GM12864 (cell line): ENCODE measurements around the gene PIGX.

ENCODE experiments used
- DNase-seq: peaks from one replicate; pipeline ENCODE4 v3.0.0-alpha.2; 2011; ENCODE audit warnings: low read depth
- H3K4me3 ChIP-seq: 2 replicates; pipeline ENCODE4 v1.5.1; 2011; ENCODE audit warnings: mild to moderate bottlenecking, low read depth, low read length, control low read depth
- CTCF ChIP-seq: IDR thresholded peaks from 2 replicates; pipeline ENCODE4 v1.5.1; 2011; ENCODE audit warnings: low read depth, mild to moderate bottlenecking, moderate library complexity, low read length, control low read depth, inconsistent platforms; ENCODE audit errors: missing control alignments

Gene PIGX

GRCh38 chr3:196711838-196712513 lies at the start of gene PIGX, which contains the start of gene CEP19:
PIGX (plus strand) TSS chr3:196712377.
CEP19 (minus strand) TSS chr3:196712250; CDS start chr3:196708657, 3,593 bp downstream.
- DNase-seq: peak; percentile 74
- TF ChIP-seq CTCF: no peak
- H3K4me3 ChIP-seq: peak within 1 kb of the TSS; percentile 82

GRCh38 chr3:196662711-196663571 lies 49.2 kb upstream of the PIGX start:
- no peak for DNase-seq
- H3K4me3 ChIP-seq: no peak overlapping the region
- no peak for TF ChIP-seq CTCF

GRCh38 chr3:196666001-196666867 lies 45.9 kb upstream of the PIGX start:
- no peak for TF ChIP-seq CTCF
- H3K4me3 ChIP-seq: no peak overlapping the region
- DNase-seq: no peak

GRCh38 chr3:196667056-196667825 lies 44.9 kb upstream of the PIGX start:
- no peak overlapping the region for H3K4me3 ChIP-seq
- no peak for DNase-seq
- TF ChIP-seq CTCF: no peak

GRCh38 chr3:196670339-196670738 lies 41.8 kb upstream of the PIGX start:
- DNase-seq: peak; percentile 19
- no peak for TF ChIP-seq CTCF
- no peak overlapping the region for H3K4me3 ChIP-seq

GRCh38 chr3:196673632-196674031 lies 38.5 kb upstream of the PIGX start:
- no peak for TF ChIP-seq CTCF
- DNase-seq: no peak
- H3K4me3 ChIP-seq: no peak overlapping the region
